DOHH2 (cell line): ENCODE results near the gene EEFSEC.

Source experiments
- H3F3A ChIP-seq: fragments of 200-600 bp; sonication (generic), shearing (Covaris generic); 2 replicates; pipeline ENCODE4 v1.6.0; 2016; ENCODE audit warnings: antibody characterized with exemption, mild to moderate bottlenecking; ENCODE audit not compliant: control insufficient read depth, insufficient read depth
- H3K27ac ChIP-seq: fragments of 200-600 bp; sonication (generic); 2 replicates; pipeline ENCODE4 v1.5.1; 2014; ENCODE audit warnings: low read depth, mild to moderate bottlenecking, low read length, moderate library complexity
- H3K27me3 ChIP-seq: fragments of 200-600 bp; sonication (generic); 2 replicates; pipeline ENCODE4 v1.6.1; 2014; ENCODE audit warnings: mild to moderate bottlenecking, low read length, mixed read lengths; ENCODE audit not compliant: control insufficient read depth
- H3K36me3 ChIP-seq: fragments of 200-600 bp; sonication (generic); 2 replicates; pipeline ENCODE4 v1.6.1; 2014; ENCODE audit warnings: mild to moderate bottlenecking, low read length, moderate library complexity, mixed read lengths; ENCODE audit not compliant: control insufficient read depth
- H3K4me1 ChIP-seq: fragments of 200-600 bp; sonication (generic); 2 replicates; pipeline ENCODE4 v1.6.1; 2014; ENCODE audit warnings: mild to moderate bottlenecking, low read length, mixed read lengths; ENCODE audit not compliant: control insufficient read depth
- H3K4me2 ChIP-seq: fragments of 200-600 bp; sonication (generic); 2 replicates; pipeline ENCODE4 v1.6.0; 2014; ENCODE audit warnings: mild to moderate bottlenecking, low read length, moderate library complexity
- H3K4me3 ChIP-seq: fragments of 200-600 bp; sonication (generic); 2 replicates; pipeline ENCODE4 v1.5.1; 2014; ENCODE audit warnings: mild to moderate bottlenecking, low read length, mixed read lengths
- H3K79me2 ChIP-seq: fragments of 200-600 bp; sonication (generic); 2 replicates; pipeline ENCODE4 v1.6.1; 2014; ENCODE audit warnings: mild to moderate bottlenecking, low read length, mixed read lengths; ENCODE audit not compliant: control insufficient read depth
- H3K9me2 ChIP-seq: fragments of 200-600 bp; sonication (generic); replicated peaks from 2 replicates; pipeline ENCODE4 v1.6.1; 2014; ENCODE audit warnings: mild to moderate bottlenecking, low read length, mixed read lengths; ENCODE audit not compliant: control insufficient read depth
- H3K9me3 ChIP-seq: fragments of 200-600 bp; sonication (generic); 2 replicates; pipeline ENCODE4 v1.6.1; 2014; ENCODE audit warnings: antibody characterized with exemption, low read length, mixed read lengths; ENCODE audit not compliant: control insufficient read depth, insufficient read depth
- H4K20me1 ChIP-seq: fragments of 200-600 bp; sonication (generic); 2 replicates; pipeline ENCODE4 v1.6.0; 2014; ENCODE audit warnings: low read depth, mild to moderate bottlenecking, antibody characterized with exemption, low read length, moderate library complexity; ENCODE audit not compliant: control insufficient read depth, insufficient read depth
- CTCF ChIP-seq: fragments of 200-600 bp; sonication (generic); IDR thresholded peaks from one replicate; pipeline ENCODE4 v1.5.1; 2014; ENCODE audit warnings: antibody characterized with exemption, mild to moderate bottlenecking, low read depth, low read length; ENCODE audit not compliant: poor library complexity, severe bottlenecking
- EZH2phosphoT487 ChIP-seq: fragments of 200-600 bp; sonication (generic); IDR thresholded peaks from 2 replicates; pipeline ENCODE4 v1.6.1; 2017; ENCODE audit warnings: borderline replicate concordance, mild to moderate bottlenecking, antibody characterized with exemption, low read length, moderate library complexity, mixed read lengths

Gene EEFSEC

GRCh38 chr3:128369121-128369703 lies 215.9 kb downstream of the EEFSEC start:
- no peak for TF ChIP-seq CTCF
- TF ChIP-seq EZH2phosphoT487, result no peak
- no peaks in the 10 kb centered on the region; the same call in 1 of the 2 replicates for H3K36me3 ChIP-seq
- no peak overlapping the region for H3K4me3 ChIP-seq
- H3F3A ChIP-seq, result no peaks in the 10 kb centered on the region
- H4K20me1 ChIP-seq, result no peaks in the 10 kb centered on the region
- no peak overlapping the region for H3K4me2 ChIP-seq
- no peaks in the 10 kb centered on the region for H3K9me2 ChIP-seq
- no peaks in the 10 kb centered on the region for H3K79me2 ChIP-seq
- H3K4me1 ChIP-seq, result peaks cover 8% of the 10 kb centered on the region
- no peaks in the 10 kb centered on the region for H3K27me3 ChIP-seq
- H3K9me3 ChIP-seq, result no peaks in the 10 kb centered on the region
- H3K27ac ChIP-seq, result no peak overlapping the region

GRCh38 chr3:128369881-128370642 lies 216.8 kb downstream of the EEFSEC start:
- Histone ChIP-seq H3K9me2 (no peaks in the 10 kb centered on the region), H3K4me2 (no peak overlapping the region), H3F3A (no peaks in the 10 kb centered on the region), H3K27me3 (no peaks in the 10 kb centered on the region), H4K20me1 (no peaks in the 10 kb centered on the region), H3K36me3 (no peaks in the 10 kb centered on the region; the same call in 1 of the 2 replicates), H3K27ac (no peak overlapping the region), H3K79me2 (no peaks in the 10 kb centered on the region), H3K9me3 (no peaks in the 10 kb centered on the region), H3K4me1 (peaks cover 12% of the 10 kb centered on the region), H3K4me3 (no peak overlapping the region)
- TF ChIP-seq CTCF (peak; percentile 35), EZH2phosphoT487 (no peak)

- Histone ChIP-seq H3F3A (no peaks in the 10 kb centered on the region), H3K36me3 (no peaks in the 10 kb centered on the region; the same call in 1 of the 2 replicates), H3K4me2 (no peak overlapping the region), H3K9me3 (no peaks in the 10 kb centered on the region), H3K27ac (no peak overlapping the region), H3K27me3 (no peaks in the 10 kb centered on the region), H3K4me3 (no peak overlapping the region), H3K4me1 (peaks cover 13% of the 10 kb centered on the region), H3K9me2 (no peaks in the 10 kb centered on the region), H4K20me1 (no peaks in the 10 kb centered on the region), H3K79me2 (no peaks in the 10 kb centered on the region)
- TF ChIP-seq CTCF, result no peak
- no peak for TF ChIP-seq EZH2phosphoT487
Measured at GRCh38 chr3:128372281-128372680, 219.0 kb downstream of the EEFSEC start.
